ENCODE measurements around the gene KIF19. TPM values are rescaled to one million over a fixed set of nuclear protein-coding genes. Genes with fewer than 3 reads are reported as not detected.
"Not testable (repeated sequence)": the region's sequence is repeated elsewhere in the genome, so short reads cannot be mapped to it uniquely, and the experiment has no call there.

Gene KIF19
- 55.2 TPM for total RNA-seq

GRCh38 chr17:74325743-74326379 lies at the start of gene KIF19:
KIF19 (plus strand) TSS chr17:74326226; CDS start chr17:74326350, 124 bp downstream.
- ATAC-seq: peak; percentile 62
- intact Hi-C loops (cut with DNase I): no loop called here
- DNase-seq (ENCODE audit: low spot score): no peak

- DNase-seq (ENCODE audit: low spot score) (no peak), ATAC-seq (peak; percentile 77)
- intact Hi-C loops (cut with DNase I): no loop called here
Observed at GRCh38 chr17:74276541-74277009, 49.5 kb upstream of the KIF19 start.

DNA sequence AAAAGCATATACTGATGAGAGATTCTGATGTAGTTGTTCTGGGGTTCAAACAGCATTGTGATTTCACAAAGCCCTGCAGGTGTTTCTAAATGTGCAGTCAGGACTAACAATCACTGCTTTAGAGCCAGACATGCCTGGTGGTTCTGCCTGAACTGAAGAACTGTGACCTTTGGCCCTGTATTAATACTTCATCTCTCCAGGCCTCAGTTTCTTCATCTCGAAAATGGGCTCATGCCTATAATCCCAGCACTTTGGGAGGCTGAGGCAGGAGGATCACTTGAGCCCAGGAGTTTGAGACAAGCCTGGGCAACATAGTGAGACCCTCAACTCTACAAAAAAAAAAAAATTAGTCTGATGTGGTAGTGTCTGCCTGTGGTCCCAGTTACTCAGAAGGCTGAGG lies 48.1 kb upstream of the KIF19 start:
- intact Hi-C loops (cut with DNase I): no loop called here
- DNase-seq (ENCODE audit: low spot score): no peak
- no peak for ATAC-seq

- intact Hi-C loops (cut with DNase I); DNase-seq (ENCODE audit: low spot score); ATAC-seq: not testable (repeated sequence)
Observed at GRCh38 chr17:74279617-74280016, 46.4 kb upstream of the KIF19 start.

- DNase-seq (ENCODE audit: low spot score): no peak
- intact Hi-C loops (cut with DNase I): no loop called here
- ATAC-seq: no peak
Observed at GRCh38 chr17:74280093-74280513, 45.9 kb upstream of the KIF19 start.

GRCh38 chr17:74281799-74282198 lies 44.2 kb upstream of the KIF19 start:
- intact Hi-C loops (cut with DNase I): no loop called here
- DNase-seq (ENCODE audit: low spot score): no peak
- ATAC-seq: no peak

DNA sequence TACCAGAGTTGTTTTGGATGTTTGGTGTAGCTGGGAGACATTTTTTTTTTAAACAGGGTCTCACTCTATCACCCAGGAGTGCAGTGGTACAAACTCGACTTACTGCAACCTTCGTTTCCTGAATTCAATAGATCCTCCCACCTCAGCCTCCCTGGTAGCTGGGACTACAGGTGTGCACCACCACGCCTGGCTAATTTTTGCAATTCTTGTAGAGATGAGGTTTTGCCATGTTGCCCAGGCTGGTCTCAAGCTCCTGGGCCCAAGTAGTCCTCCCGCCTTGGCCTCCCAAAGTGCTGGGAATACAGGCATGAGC lies 43.8 kb upstream of the KIF19 start:
- intact Hi-C loops (cut with DNase I); DNase-seq (ENCODE audit: low spot score); ATAC-seq: not testable (repeated sequence)

GRCh38 chr17:74282587-74283370 lies 43.2 kb upstream of the KIF19 start:
- intact Hi-C loops (cut with DNase I): no loop called here
- DNase-seq (ENCODE audit: low spot score): no peak
- ATAC-seq: no peak

DNA sequence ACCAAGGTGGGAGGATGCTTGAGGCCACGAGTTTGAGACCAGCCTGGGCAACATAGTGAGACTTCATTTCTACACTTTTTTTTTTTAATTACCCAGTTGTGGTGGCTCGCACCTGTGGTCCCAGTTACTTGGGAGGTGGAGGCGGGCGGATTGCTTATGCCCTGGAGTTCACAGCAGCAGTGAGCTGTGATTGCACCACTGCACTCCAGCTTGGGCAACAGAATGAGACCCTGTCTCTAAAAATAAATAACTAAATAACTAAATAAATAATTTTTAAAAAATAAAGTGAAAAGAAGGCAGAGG lies 42.7 kb upstream of the KIF19 start:
- ATAC-seq (no peak), DNase-seq (ENCODE audit: low spot score) (no peak)
- intact Hi-C loops (cut with DNase I): no loop called here

DNA sequence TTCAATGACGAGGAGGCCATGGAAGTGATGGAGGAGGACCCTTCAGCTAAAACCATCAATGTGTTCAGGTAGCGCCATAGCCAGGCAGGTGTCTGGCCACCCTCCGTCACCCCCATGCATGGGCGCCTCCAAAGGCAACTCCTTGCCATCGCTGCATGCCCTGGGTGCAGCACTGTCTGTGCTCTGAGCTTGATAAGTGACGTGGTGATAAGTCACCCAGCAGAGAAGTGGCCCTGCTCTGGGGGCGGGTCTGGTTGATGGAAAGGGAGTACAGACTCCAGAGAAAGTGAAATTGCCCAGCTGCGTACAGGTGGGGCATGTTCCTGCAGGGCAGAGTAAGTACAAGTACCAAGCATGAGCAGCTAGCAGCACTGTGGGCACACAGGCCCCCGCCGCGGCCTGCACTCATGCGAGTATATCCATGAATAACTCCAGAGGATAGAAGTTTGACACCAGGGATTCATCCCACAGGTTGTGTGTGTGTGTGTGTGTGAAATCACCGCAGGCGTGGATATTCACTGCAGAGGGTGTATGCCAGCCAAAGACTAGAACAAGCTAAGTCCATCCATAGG lies 38.9 kb upstream of the KIF19 start:
- no peak for ATAC-seq
- intact Hi-C loops (cut with DNase I): no loop called here

GRCh38 chr17:74288785-74289184 lies 37.2 kb upstream of the KIF19 start:
- DNase-seq (ENCODE audit: low spot score) (no peak), ATAC-seq (no peak)
- intact Hi-C loops (cut with DNase I): no loop called here

More for the DNA sequence above, 38.9 kb upstream of the KIF19 start:
- no peak for DNase-seq (ENCODE audit: low spot score)

- DNase-seq (ENCODE audit: low spot score): no peak
- intact Hi-C loops (cut with DNase I): no loop called here
- ATAC-seq: no peak
Observed at GRCh38 chr17:74289688-74290087, 36.3 kb upstream of the KIF19 start.

DNA sequence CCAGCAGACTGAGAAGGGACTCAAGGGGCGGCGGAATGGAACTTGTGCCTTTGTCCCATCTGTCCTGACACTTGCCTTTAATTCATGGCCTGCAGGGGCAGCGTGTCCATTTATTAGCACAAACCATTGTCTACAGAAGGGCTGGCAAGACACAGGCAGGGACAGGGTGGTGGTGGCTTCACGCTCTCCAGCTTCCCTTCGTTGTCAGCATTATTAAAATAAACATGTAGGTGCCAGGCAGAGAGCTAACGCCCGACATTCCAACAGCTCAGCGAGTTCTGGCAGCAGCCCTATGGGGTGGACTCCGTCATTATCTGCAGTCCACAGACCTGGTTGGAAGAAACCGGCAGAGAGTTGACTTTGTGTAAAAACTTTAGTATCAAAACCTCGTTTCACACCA lies 35.7 kb upstream of the KIF19 start:
- intact Hi-C loops (cut with DNase I): no loop called here
- DNase-seq (ENCODE audit: low spot score) (no peak), ATAC-seq (no peak)

- ATAC-seq (no peak), DNase-seq (ENCODE audit: low spot score) (no peak)
- intact Hi-C loops (cut with DNase I): no loop called here
Observed at GRCh38 chr17:74292495-74292894, 33.5 kb upstream of the KIF19 start.

DNA sequence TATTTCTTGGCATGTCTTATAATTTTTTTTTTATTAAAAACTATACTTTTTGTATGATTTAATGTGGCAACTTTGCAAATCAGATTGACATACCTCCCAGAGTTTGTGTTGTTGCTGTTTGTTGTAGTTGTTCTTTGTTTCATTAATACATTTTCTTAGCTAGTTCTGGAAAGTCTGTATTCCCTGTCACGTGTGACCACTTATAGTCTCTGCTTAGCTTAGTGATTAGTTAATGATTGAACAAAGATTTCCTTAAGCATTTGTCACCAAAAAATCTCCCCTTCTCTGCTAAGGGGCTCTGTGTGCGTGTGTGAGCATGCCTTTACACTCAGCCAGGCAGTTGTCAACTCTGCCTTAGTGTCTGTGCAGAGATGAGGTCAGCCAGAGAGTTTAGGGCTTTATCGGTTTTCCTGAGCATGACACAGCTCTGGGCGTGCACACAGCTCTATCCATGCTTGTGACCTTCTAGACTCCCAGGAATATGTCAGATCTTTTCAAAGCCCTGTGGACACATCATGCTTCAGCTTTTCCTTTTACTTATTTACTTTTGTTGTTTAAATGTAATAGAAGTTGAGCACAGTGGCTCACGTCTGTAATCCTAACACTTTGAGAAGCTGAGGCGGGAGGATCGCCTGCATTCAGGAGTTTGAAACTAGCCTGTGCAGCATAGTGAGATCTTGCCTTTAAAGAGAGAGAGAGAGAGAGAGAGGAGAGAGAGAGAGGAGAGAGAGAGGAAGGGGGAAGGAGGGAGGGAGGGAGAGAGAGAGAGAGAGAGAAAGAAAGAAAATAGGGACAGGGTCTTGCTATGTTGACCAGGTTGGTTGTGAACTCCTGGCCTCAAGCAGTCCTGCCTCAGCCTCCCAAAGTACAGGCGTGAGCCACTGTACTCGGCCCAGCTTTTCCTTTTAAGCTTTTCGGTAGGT lies 30.1 kb upstream of the KIF19 start:
- ATAC-seq (peak; percentile 14), DNase-seq (ENCODE audit: low spot score) (no peak)
- intact Hi-C loops (cut with DNase I): loop anchor here (5.0 kb wide), 1 partner anchor 84 kb away; the partner anchor contains the start of gene TTYH2

- DNase-seq (ENCODE audit: low spot score): peak; percentile 86
- ATAC-seq: peak; percentile 90
- intact Hi-C loops (cut with DNase I): loop anchor here (5.0 kb wide), 1 partner anchor 84 kb away; the partner anchor contains the start of gene TTYH2
Observed at GRCh38 chr17:74296548-74296936, 29.5 kb upstream of the KIF19 start.

- intact Hi-C loops (cut with DNase I): loop anchor here (5.0 kb wide), 1 partner anchor 86 kb away; the partner anchor contains the start of gene TTYH2
- ATAC-seq (no peak), DNase-seq (ENCODE audit: low spot score) (no peak)
Observed at GRCh38 chr17:74297941-74298340, 28.1 kb upstream of the KIF19 start.

DNA sequence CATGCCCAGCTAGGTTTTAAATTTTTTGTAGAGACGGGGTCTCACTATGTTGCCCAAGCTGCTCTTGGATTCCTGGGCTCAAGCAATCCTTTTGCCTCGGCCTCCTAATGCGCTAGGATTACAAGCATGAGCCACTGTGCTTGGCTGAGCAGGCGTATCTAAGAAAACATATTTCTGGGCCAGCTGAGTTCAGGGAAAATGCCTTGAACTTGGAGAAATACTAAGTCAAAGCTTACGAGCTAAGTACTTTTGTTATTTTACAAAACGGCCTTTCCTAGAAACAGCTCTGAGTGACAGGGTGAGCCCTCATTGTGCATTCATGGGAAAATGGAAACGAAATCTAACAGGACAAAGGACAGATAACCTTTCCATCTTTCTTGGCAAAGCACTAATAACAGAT lies 27.2 kb upstream of the KIF19 start:
- DNase-seq (ENCODE audit: low spot score) (no peak), ATAC-seq (no peak)
- intact Hi-C loops (cut with DNase I): loop anchor here (5.0 kb wide), 1 partner anchor 86 kb away; the partner anchor contains the start of gene TTYH2
